Psoas muscle (tissue), 8 donors: Measurements from ENCODE around the gene MTMR3. TPM values are rescaled to one million over a fixed set of nuclear protein-coding genes. Genes with fewer than 3 reads are reported as not detected.

Source experiments
- ATAC-seq, 4 donors: fragments of 200-7000 bp; cut with Tn5 transposase; one replicate each; pipeline ENCODE4 v1.9.1; 2020; ENCODE audit warnings: moderate library complexity in 3 of 4, mild to moderate bottlenecking in 2 of 4
- DNase-seq, 2 donors: peaks; one replicate each; pipeline ENCODE4 v3.0.0-alpha.2; 2020
- H3K27ac ChIP-seq: fragments of 200-600 bp; one replicate; pipeline ENCODE4 v1.8.0; 2022
- H3K27me3 ChIP-seq, 3 donors: fragments of 200-600 bp in 1 of 3; one replicate each; pipeline versions ENCODE4 v1.6.1 to v1.8.0; 2013 to 2022; ENCODE audit warnings: low read length in 2 of 3, mild to moderate bottlenecking in 2 of 3, moderate library complexity in 1 of 3; ENCODE audit not compliant: insufficient read depth in 3 of 3
- H3K36me3 ChIP-seq, 2 donors: fragments of 200-600 bp in 1 of 2; one replicate each; pipeline versions ENCODE4 v1.6.1 to v1.8.0; 2013 to 2022; ENCODE audit warnings: low read depth in 1 of 2, mild to moderate bottlenecking in 1 of 2, moderate library complexity in 1 of 2; ENCODE audit not compliant: insufficient read depth in 1 of 2
- H3K4me1 ChIP-seq: fragments of 200-600 bp; one replicate; pipeline ENCODE4 v1.8.0; 2022
- H3K4me3 ChIP-seq: fragments of 200-600 bp; one replicate; pipeline ENCODE4 v1.8.0; 2022; ENCODE audit warnings: mild to moderate bottlenecking
- H3K9me3 ChIP-seq: fragments of 200-600 bp; one replicate; pipeline ENCODE4 v1.8.0; 2022
- WGBS, 3 donors: extraction: QIAGEN DNeasy Blood & Tissue Kit; methylation state at CpG; one replicate each; pipeline versions ENCODE4 v1.1.6 to v1.1.7; 2013; 5-methylcytosine and 5-hydroxymethylcytosine counted together
- intact Hi-C, 2 donors: fragments of 100-400 bp; cut with DNase I; formaldehyde crosslinking; loops; one replicate each; pipeline versions ENCODE4 v1.11.0 to v1.14.2; 2022
- polyA plus RNA-seq, 3 donors: library from polyadenylated mRNA; stranded (reverse); fragments of 200-250 nt; gene quantifications; one replicate each; pipeline ENCODE4 v1.2.3, GENCODE V29; 2013
- total RNA-seq, 4 donors: library from RNA; stranded (reverse); fragmentation: NEBNext Ultra II Directional in 2 of 4; extraction: Animal tissue kit (Norgen Biotek cat#: 25700) in 2 of 4; gene quantifications; one replicate each; pipeline versions ENCODE4 v1.2.1 to v1.2.4, GENCODE V29; 2021 to 2023
- TF ChIP-seq, protein P1 (sequence below): fragments of 200-600 bp; IDR thresholded peaks from one replicate; pipeline ENCODE4 v1.8.0; 2022; ENCODE audit warnings: antibody characterized with exemption
- donor health status: healthy with polysubstance abuse.
- donor health status: DM: no; HTN: no; CAD: no; lungs with moderate emphysema.
- donor health status: Bipolar disorder and iron deficiency.
- donor health status: healthy.
- donor health status: DM: yes; HTN: yes; CAD: no.
- donor health status: DM: no; HTN: no; CAD: no.
- donor health status: DM: no; HTN: no; CAD: no.
- donor health status: DM: yes; HTN: yes; CAD: no.

MTMR3 gene
- total and polyA plus RNA-seq, 7 donors, result 7.8 to 37.9 (median 31.8) TPM

DNA sequence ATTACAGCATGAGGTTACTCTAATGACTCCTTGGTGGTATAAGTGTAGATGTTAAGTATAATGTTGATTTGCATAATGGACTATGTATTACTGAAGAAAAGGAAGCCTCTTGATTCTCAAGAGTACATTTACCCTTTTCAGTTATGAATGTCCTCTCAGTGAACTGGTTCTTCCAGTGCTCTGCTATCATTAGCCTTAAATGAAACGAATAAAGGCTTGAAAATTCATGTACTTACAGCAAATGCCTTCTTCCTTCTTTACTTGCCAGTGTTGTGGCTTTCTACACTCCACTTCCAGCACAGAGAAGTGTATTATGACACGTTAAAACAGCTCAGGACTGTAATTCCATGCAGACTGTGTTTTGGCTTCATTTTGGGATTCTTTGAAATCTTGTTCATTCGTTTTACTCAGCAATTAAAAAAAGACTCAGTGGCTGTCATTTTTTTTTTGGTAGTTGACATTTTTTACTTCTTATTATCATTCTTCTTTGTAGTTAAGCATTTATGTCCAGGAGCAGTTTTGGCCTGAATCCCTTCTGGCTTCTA lies 96.9 kb downstream of the MTMR3 start:
- Histone ChIP-seq H3K4me3 (no peak overlapping the region), H3K36me3 (peaks cover 3 to 67% of the 10 kb centered on the region in 2 donors), H3K27ac (peak overlapping the region; percentile 50), H3K27me3 (no peaks in the 10 kb centered on the region), H3K4me1 (peaks cover 16% of the 10 kb centered on the region), H3K9me3 (no peaks in the 10 kb centered on the region)
- TF ChIP-seq, protein P1, sequence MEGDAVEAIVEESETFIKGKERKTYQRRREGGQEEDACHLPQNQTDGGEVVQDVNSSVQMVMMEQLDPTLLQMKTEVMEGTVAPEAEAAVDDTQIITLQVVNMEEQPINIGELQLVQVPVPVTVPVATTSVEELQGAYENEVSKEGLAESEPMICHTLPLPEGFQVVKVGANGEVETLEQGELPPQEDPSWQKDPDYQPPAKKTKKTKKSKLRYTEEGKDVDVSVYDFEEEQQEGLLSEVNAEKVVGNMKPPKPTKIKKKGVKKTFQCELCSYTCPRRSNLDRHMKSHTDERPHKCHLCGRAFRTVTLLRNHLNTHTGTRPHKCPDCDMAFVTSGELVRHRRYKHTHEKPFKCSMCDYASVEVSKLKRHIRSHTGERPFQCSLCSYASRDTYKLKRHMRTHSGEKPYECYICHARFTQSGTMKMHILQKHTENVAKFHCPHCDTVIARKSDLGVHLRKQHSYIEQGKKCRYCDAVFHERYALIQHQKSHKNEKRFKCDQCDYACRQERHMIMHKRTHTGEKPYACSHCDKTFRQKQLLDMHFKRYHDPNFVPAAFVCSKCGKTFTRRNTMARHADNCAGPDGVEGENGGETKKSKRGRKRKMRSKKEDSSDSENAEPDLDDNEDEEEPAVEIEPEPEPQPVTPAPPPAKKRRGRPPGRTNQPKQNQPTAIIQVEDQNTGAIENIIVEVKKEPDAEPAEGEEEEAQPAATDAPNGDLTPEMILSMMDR, result no peak
- intact Hi-C loops, result no loop called here
- WGBS, 3 donors, result 55 to 56% (median 55%) methylated on average over 3 of the region's 3 CpGs
- no peak for ATAC-seq
- no peak for DNase-seq

DNA sequence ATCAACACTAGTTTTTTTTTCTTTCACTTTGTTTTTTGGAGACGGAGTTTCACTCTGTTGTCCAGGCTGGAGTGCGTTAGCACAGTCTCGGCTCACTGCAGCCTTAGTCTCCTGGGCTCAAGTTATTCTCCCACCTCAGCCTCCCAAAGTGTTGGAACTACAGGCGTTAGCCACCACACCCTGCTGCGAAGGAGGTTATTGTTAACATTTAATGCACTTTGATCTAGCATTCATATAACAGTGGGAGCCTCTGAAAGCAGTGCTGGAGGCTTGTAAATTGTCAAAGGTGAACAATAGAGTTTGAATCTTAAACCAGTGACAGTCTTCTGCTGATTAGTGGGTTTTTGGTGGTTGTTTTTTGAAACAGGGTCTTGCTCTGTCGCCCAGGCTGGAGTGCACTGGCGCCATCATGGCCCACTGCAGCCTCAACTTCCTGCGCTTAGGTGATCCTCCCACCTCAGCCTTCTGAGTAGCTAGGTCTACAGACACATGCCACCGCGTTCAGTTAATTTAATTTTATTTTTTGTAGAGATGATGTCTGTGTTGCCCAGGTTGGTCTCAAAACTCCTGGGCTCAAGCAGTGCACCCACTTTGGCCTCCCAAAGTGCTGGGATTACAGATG lies 100.4 kb downstream of the MTMR3 start:
- Histone ChIP-seq H3K36me3 (peaks cover 3 to 77% of the 10 kb centered on the region in 2 donors), H3K27ac (no peak overlapping the region), H3K4me1 (peaks cover 16% of the 10 kb centered on the region), H3K4me3 (no peak overlapping the region), H3K27me3 (no peaks in the 10 kb centered on the region), H3K9me3 (no peaks in the 10 kb centered on the region)
- intact Hi-C loops, result no loop called here
- WGBS, 3 donors, result 95 to 98% (median 95%) methylated on average over 10 of the region's 10 CpGs
- TF ChIP-seq, protein P1, result no peak
- ATAC-seq (no peak), DNase-seq (no peak)

DNA sequence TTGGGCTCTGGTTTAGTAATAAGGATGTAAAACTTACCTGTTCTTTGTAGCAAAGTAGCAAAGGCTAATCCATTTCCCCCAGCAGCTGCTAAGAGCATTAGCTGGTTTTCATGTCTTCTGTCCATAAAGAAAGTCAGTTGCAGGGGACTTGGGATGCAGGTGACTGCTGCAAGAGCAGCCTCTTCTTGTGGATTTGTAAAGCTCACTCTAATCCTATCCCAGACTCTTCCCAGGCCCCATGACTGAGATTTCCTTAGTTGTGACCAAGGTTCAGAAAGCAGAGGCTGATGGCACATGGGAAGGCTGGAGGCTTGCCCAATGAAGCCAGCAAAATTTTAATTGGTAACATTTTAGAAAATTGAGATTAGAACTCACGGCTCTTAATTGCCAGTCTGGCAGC lies 102.9 kb downstream of the MTMR3 start:
- no peak for DNase-seq
- peaks cover 0 to 77% of the 10 kb centered on the region in 2 donors for H3K36me3 ChIP-seq
- no peak for ATAC-seq
- intact Hi-C loops, result no loop called here
- H3K27ac ChIP-seq, result no peak overlapping the region
- 68 to 81% (median 69%) methylated on average over 1 of the region's 1 CpG for WGBS, 3 donors
- no peak overlapping the region for H3K4me3 ChIP-seq
- H3K4me1 ChIP-seq, result no peaks in the 10 kb centered on the region
- TF ChIP-seq, protein P1, result no peak
- no peaks in the 10 kb centered on the region for H3K9me3 ChIP-seq
- no peaks in the 10 kb centered on the region for H3K27me3 ChIP-seq

- Histone ChIP-seq H3K4me1 (peaks cover 9% of the 10 kb centered on the region), H3K27me3 (no peaks in the 10 kb centered on the region), H3K9me3 (no peaks in the 10 kb centered on the region), H3K27ac (no peak overlapping the region), H3K4me3 (no peak overlapping the region), H3K36me3 (peaks cover 0 to 81% of the 10 kb centered on the region in 2 donors)
- TF ChIP-seq, protein P1, result no peak
- WGBS, 3 donors, result 9 to 35% (median 11%) methylated on average over 1 of the region's 1 CpG
- intact Hi-C loops, result no loop called here
- DNase-seq, result no peak
- no peak for ATAC-seq
Observed at GRCh38 chr22:29987137-29987536, 104.2 kb downstream of the MTMR3 start.

GRCh38 chr22:29988719-29989118 lies 105.7 kb downstream of the MTMR3 start:
- H3K4me1 ChIP-seq, result peaks cover 9% of the 10 kb centered on the region
- 88 to 95% (median 92%) methylated on average over 2 of the region's 2 CpGs for WGBS, 3 donors
- ATAC-seq (no peak), DNase-seq (no peak)
- TF ChIP-seq, protein P1, result no peak
- no peaks in the 10 kb centered on the region for H3K9me3 ChIP-seq
- no peaks in the 10 kb centered on the region for H3K27me3 ChIP-seq
- H3K36me3 ChIP-seq, result peaks cover 0 to 83% of the 10 kb centered on the region in 2 donors
- intact Hi-C loops, result no loop called here
- H3K27ac ChIP-seq, result no peak overlapping the region
- H3K4me3 ChIP-seq, result no peak overlapping the region
